GM18873 (cell line): Measurements from ENCODE around the gene FOSL2.

Experiments used
- ATAC-seq: cut with Tn5 transposase; IDR thresholded peaks from one replicate; pipeline ENCODE4 v1.9.1; 2021; ENCODE audit warnings: mild to moderate bottlenecking, moderate library complexity, moderate number of reproducible peaks; ENCODE audit not compliant: unreplicated experiment, low FRiP score

FOSL2 gene

DNA sequence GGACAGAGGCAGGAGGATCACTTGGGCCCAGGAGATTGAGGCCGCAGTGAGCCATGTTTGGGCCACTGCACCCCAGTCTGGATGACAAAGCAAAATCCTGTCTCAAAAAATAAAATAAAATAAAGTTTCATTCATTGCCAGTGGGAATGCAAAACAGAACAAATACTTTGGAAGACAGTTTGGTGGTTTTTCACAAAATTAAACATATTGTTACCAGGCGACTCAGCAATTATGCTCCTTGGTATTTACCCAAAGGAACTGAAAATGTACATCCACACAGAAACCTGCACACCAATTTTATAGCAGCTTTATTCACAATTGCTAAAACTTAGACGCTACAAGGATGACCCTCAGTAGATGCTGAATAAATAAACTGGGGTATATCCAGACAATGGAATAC, 35.8 kb downstream of the FOSL2 start:
- ATAC-seq = no peak

DNA sequence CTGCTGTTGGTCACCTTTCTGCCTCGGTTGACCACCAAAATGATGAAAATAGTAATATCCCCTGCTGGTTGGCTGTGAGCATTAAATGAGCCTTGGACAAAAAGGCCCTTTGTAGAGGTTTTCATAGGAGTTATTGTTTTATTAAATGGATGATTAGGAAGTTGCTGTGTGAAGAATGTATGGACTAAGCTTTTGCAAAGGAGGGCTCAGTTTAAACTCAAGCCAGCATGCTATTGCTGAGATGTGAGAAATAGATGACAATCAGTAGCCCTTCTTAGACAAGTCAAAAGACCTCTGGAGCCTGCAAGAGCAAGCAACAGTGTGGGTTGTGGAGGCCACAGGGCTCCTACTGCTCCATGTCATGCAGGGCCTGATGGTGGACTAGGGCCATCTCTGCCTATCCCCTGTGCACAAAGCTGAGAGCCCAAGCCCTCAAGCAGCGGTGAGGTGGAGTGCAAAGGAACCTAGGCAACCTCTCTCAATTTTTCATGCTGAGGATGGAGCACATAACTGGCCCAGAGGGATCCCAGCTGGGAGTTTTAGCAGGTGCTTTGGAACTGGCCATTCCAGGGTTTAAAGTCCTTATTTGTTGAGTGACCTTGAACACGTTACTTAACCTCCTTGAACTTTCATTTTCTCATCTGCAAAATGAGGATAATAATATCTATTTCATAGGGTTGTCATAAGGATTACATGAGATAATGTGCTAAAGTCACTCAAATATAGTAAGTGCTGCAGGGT, 37.1 kb downstream of the FOSL2 start:
- ATAC-seq = no peak

DNA sequence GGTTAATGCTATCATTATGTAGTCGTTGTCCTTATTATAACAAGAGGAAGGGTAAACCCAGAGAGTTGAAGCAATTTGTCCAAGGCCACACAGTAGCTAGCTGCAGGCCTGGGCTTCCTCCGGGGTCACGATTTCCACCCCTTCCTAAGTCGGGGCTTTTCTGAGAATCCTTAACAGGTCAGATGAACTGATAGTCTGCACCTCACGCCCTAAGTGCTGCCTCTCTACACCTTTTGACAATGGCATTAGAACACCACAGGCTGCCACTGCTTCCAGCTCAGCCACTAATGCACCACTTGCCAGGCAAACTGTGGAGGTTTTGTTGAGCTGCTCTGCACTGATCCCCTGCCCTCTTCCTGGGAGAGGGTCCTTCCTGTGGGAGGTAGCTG, 37.7 kb downstream of the FOSL2 start:
- no peak for ATAC-seq

DNA sequence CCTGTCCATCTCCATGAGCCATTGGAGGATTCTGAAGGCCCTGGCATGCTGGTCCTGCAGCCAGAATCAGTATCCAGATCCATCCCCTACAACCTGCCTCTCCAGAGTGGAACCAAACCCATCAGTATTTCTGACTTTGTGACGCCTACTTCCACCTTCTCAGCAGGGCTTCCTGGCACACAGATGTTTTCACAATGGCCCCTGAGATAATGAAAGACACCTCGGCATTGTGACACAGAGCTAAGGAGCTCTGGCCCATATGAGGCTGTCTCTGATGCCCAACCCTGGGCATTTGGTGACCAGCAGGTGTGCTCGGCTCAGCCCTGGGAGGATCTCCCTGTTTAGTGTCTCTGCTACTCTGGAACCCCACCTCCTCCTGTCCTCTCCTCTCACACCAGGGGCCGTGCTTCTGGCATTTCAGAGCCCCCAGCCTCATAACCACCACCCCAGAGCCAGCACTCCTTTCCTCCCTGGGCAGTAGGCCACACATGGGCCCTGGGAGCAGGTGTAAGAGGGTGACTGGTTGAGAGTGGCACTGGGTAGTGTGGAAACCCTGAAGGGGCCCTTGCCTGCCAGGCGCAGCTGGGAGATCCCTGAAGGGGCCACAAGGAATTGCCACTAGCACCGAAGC, 38.2 kb downstream of the FOSL2 start:
- ATAC-seq = no peak

DNA sequence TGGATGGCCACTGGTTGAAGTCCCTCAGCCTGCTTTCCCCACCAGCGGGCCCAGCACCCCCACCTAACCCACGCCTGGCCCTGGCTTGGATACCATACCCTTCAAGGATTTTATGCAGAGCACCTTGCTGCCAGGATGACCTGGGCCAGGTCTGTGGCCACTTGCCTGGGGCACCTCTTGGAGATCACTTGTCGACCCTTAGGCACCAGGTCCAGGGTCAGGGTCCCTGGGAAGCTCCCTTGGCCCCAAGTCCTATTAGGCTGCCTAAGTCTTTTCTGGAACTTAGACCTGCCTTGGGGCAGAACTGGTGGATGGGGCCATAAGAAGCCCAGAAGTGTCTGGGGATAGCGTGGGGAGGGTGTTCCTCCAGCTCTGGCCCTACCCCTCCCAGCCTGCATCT, 39.1 kb downstream of the FOSL2 start:
- no peak for ATAC-seq

DNA sequence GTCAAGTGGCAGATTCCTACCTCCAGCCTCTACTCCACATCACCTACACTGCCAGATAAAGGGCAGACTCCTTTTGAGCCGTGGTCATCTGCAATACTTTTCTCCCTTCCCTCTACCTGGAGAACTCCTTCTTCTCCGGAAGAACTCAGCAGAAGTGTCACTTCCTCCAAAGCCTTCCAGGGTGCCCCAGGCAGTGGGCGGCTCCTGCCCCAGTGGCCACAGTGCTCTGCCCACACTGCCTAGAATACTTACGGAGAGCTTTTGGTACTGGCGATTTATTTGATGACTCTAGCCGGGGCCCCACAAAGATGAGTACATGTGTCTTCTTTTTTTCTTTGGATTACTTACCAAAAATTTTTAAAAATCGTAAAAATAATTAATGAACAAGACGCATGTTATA, 39.7 kb downstream of the FOSL2 start:
- no peak for ATAC-seq

DNA sequence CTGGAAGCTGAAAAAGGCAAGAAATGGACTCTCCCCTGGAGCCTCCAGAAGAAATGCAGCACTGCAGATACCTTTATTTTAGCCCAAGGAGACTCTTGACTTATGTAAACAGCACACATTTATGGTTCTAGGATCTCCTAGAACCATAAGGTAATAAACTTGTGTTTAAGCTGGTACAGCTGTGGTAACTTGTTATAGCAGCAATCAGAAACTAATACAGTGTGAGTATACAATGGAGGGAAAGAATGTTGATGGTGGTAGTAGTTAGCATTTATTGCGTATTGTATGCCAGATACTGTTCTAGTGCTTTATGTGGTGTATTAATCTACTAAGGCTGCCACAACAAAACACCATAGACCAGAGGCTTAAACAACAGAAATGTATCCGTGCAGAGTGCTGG, 40.6 kb downstream of the FOSL2 start:
- no peak for ATAC-seq

DNA sequence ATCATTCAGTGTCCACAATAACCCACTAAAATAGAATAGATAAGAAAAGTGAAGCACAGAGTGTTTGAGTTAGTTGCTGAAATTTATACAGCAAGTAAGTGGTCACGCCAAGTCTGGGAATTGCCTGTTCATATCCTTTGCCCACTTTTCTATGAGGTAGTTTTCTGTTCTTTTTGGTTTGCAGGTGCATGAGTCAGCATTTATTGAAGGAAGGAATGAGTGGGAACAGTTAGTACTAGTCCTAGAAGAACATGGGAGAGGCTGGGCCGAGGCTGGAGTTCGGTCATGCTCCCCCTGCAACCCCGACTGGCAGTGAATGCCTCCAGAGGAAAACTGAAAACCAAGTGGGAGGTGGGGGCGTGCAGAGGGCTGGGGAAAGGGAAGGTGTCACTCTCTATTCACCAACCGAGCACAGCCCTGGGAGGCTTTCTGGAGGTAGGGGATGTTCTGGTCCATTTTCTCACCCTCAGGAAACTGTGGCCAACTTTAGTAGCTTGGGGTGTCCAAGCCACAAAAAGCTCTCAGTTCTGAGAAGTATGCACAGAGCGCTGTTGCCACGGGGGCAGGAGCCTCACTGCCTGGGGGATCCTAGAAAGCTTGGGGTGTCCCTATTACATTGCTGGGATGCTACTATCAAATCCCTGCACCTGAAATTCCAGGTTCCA, 41.4 kb downstream of the FOSL2 start:
- ATAC-seq = no peak

DNA sequence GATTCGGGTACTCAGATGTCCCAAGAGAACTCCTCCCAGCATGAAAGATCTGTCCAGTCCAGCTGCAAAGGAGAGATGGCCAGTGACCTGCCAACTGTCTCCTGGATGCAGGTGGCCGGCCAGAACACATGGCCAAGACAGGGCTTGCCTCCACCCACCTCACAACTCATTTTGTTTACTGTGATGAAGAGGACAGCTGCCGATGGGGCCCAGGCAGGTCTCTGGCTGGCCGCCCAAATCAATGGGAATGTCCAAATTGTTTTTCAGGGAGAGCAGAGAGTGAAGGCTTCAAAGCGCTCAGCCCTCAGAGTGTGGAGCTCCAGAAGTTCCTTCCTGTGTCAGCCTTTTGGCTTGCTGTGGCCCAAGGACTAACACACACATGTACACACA, 41.9 kb downstream of the FOSL2 start:
- no peak for ATAC-seq

DNA sequence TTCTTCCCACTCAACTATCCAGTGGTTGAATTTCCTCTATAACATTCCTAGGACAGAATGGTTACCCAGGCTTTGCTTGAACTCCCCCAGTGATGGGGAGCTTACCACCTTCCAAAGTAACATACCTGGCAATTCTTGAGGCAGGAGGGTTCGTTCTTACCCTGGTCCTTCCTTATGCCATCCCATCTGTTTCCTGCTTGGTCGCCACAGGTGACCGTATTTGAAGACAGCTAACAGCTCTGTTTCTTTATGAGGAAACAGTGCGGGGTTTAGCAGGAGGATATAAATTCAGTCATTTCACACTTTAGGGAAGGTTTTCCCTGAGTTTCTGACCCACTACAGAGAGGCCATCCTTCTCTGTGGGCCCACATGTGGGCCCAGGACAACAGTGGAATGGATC, 42.6 kb downstream of the FOSL2 start:
- ATAC-seq = no peak

DNA sequence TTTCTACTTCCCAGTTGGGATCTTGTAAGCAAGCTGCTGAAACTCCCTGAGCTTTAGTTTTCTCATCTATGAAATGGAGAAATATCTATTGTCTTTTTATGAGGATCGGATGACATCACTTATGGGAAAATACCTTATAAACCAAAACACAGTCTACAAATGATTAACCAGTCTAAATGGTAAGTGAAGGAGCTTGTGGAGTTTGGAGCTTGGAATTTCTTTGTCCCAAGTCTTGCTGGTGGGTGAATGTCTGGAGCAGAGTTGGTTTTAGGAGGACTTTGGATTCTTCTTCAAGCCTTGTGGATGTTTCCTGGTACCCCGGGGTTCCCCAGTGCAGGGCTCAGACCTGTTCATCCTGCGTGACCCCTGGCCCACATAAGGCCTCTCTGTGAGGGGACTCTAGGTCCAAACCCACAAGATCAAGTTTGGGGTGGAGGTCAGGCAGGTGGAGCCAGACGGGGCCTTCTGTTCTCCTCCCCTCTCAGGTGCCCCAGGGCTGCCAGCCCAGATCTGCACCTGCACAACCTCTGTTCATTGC, 43.2 kb downstream of the FOSL2 start:
- ATAC-seq = no peak

DNA sequence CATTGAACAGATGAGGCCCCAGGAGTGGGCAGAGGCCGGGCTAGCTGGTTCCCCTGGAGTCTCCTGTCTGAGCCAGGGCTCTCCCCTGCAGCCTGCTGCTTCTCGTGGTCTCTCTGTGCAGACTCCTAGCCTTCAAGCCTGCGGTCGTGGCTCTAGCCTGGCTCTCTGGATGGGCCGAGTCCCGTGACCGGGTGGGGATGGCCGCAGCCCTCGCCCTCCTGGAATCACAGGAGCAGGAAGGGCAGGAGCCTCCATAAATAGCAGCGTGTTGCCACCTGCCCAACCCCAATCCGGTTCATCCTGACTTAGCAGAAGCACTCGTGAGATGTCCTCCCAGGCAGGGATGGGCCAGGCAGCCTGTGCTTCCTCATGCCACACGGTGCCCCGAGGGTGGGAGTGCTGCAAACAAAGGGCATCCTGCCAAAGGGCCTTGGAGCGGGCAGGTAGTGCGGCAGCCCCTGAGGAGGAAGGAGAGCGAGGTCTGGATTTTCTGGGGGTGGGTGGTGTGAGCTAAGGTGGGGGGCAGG, 43.9 kb downstream of the FOSL2 start:
- no peak for ATAC-seq

DNA sequence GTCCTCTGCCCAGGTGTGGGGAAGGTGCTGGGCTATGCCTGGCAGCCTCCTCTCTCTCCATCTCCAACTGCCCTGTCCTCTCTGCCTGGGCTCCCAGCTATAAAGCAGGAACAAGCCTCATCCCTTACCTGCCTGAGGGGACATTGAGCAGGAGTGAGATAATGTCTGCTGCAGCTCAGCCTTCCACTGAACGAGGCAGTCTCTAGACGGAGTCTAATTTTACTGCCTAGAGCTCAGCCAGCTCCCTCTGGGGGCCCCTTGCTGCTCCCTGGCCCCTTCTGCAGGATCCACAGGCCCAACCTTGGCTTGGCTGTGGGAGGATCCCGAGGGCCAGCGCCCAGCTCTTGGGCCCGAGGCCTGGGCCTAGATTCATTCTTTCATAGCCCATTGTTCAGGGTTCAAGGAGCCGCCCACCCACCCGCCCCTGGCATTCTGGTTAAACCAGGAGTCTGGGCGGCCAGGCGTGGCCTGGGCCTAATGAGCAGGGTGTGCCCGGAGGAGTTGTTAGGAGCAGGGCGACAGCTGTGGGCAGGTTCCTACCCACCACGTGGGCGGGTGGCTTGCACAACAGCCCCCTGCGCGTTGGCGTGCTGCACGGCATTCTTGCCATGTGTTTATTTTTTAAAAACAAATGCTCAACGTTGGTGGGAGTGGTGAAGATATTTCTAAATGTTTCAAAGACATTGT, 44.6 kb downstream of the FOSL2 start:
- no peak for ATAC-seq

DNA sequence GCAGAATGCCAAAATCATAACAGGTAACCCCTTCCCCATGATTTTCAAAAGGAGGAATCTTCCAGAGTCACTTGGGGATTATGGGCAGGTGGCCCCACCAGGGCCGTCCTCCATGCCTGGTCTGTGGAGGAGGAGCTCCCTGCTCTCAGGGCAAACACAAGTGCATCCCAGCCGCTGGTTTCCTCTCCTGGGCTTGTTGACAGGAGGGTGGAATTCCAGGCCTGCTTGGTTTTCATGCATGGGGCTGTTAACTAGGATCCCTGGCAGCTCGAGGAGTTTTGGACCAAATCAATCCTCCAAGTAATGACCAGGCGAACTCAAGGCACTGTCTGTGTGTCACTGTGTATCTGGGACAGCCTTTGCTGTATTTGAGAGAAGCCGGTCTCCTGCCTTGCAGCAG, 45.3 kb downstream of the FOSL2 start:
- ATAC-seq = no peak

DNA sequence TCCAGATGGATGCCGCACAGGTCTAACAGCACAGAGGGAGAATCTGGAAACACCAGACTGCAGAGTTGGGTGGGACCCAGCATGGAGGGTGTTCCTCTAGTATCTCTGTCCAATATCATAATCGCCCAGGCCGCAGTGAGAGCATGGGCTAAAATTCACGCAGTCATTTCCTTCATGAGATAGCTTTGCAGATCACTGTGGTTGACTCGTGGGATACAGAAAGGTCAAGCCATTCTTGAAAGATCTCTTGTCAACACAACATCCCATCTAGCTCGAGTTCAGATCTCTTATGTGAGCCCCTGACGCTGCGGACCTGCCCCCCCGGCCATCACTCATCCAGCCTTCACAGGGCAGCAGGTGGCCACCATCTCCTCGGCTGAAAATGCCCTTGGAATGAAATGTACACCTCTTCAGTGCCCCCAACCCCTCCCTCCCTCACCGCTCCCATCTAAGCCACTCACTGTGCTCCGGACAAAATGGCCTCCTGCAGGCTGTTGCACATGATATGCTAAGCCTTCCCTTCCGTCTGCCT, 45.9 kb downstream of the FOSL2 start:
- ATAC-seq = no peak

DNA sequence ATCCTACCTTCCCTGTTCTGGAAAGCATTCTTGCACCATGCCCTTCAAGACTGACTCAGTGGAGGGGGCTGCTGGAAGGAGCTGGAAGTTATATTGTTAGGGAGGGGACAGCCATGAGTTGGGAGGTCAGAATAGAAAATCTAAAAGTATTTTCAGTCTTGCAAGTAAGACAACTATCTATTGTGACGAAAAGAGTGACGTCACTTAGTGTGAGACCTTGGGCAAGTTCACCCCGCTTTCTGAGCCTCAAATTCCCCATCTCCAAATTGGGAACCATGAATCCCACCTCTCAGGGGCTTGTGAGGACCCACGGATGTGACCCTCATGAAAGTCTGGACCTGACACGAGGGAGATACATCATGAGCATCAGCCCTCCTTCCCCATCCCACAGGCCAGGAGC, 46.5 kb downstream of the FOSL2 start:
- ATAC-seq = no peak

DNA sequence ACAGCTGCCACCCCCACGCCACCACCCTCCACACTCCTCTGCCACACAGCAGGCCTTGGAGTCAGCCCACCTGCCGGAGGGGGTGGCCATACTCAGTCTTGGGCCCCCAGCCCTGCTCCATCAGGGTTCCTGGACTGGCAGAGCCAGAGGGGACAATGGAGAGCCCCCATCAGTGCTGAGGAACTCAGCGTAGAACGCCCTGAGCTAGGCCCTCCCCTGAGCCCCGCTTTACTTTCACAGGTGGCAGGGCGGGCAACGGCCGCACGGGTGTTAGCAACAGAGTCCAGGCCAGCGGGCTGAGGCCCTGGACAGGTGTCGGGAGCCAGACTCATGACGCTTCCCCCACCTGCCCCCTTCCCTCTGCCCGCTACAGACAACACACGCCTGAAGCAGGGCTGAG, 47.1 kb downstream of the FOSL2 start:
- no peak for ATAC-seq

DNA sequence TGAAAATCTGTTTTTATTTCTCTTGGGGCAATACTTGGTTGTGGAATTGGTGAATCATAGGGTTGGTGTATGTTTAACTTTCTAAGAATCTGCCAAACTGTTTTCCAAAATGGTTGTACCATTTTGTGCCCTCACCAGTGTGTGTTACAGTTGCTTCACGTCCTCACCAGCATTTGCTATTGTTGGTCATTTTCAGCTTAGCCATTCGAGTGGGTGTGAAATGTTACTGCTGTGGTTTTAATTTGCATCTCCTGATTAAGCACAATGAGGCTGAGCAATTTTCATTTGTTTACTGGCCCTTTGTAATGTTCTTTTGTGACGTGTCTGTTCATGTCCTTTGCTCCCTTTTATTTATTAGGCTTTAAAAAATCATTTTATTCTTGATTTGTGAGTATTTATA, 49.7 kb downstream of the FOSL2 start:
- ATAC-seq = no peak

DNA sequence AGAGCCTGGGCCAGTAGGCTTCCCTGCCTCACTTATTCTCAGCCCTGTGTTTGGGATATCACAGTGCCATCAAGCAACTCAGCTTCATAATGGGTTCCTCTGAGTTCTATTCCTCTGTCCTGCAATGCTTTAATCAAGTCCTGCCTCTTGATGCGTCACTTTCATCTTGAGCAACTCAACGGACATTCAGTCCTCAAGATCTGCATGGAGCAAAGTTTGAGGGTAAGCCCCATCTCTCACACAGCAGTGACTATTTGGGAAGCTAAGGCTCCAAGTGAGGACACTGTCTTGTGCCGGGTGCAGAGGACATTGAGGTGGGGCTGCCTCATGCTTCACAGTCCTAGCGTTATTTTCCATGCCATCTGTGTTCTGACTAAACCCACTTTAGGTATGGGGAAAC, 52.3 kb downstream of the FOSL2 start:
- no peak for ATAC-seq

DNA sequence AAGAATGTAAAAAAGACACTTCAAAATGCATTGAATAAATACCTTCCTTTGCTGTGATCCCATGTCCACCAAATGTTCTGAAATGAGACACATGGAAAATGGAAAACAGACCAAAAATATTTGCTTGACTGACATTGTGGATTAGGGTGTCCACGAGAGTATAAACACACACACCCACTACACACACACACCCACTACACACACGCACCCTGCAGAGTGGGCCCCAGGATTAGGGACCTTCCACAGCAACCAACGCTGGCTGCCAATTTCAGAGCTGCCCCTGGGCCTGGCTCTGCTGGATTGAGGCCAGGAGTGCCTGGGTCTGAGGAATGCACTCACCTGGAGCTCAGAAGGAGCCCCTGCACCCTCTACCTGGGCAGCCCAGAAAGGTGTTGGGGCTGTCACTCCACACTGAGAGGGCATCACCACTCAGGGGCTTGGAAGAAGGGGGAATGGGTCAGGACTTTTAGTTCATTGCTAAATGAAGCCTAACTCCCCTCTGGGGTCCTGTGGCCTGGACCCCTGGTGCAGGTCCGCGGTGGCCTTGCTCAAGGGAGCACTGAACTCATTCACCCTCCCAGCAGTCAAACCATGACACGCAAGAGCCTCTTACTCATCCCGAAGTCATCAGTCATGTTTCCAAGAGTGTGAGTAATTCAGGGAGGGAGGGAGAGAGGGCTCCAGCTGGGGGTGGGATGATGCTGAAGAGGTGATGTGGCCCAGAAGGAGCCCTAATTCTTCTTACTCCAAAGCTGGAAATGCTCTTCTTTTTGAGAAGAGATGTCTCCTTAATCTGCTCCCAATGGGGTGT, 53.0 kb downstream of the FOSL2 start:
- ATAC-seq = no peak
